H1 (cell line): Measurements from ENCODE around the gene WNT5A. TPM values are rescaled to one million over a fixed set of nuclear protein-coding genes. Genes with fewer than 3 reads are reported as not detected.
A peak's percentile ranks its signal among the peaks of the same experiment; 100 is the strongest.

Experiments used
- ASH2L ChIP-seq: fragments of 200-600, 300-600 bp; sonication (generic); IDR thresholded peaks from one replicate; pipeline ENCODE4 v1.7.1; 2017; ENCODE audit warnings: low read length
- ATF3 ChIP-seq: IDR thresholded peaks from 2 replicates; pipeline ENCODE4 v1.6.1; 2011; ENCODE audit warnings: low read depth, mild to moderate bottlenecking, low read length; ENCODE audit not compliant: insufficient read depth
- BCL11A ChIP-seq, 2 experiments: IDR thresholded peaks; one replicate each; pipeline ENCODE4 v1.6.1; 2011; ENCODE audit warnings: low read depth in 2 of 2, low read length in 2 of 2, mild to moderate bottlenecking in 2 of 2
- BRCA1 ChIP-seq: IDR thresholded peaks from 2 replicates; pipeline ENCODE4 v1.6.1; 2012; ENCODE audit warnings: low read depth, low read length, improper control_type of control experiment
- CBX8 ChIP-seq: fragments of 300-800, 300-1000 bp; sonication (generic); IDR thresholded peaks from 2 replicates; pipeline ENCODE4 v1.7.1; 2016; ENCODE audit warnings: low read depth, low read length, borderline replicate concordance
- CEBPB ChIP-seq: IDR thresholded peaks from 2 replicates; pipeline ENCODE4 v1.6.1; 2012; ENCODE audit warnings: low read depth, low read length
- EZH2 ChIP-seq: fragments of 200-600 bp; sonication (generic); IDR thresholded peaks from 2 replicates; pipeline ENCODE4 v1.7.1; 2012; ENCODE audit warnings: low read depth, mild to moderate bottlenecking, moderate library complexity, low read length, inconsistent platforms; ENCODE audit not compliant: severe bottlenecking
- JUN ChIP-seq: IDR thresholded peaks from 2 replicates; pipeline ENCODE4 v1.6.1; 2011; ENCODE audit warnings: low read depth, mild to moderate bottlenecking, improper control_type of control experiment, low read length
- KDM4A ChIP-seq: IDR thresholded peaks from one replicate; pipeline ENCODE4 v1.7.1; 2012; ENCODE audit warnings: low read depth, mild to moderate bottlenecking, moderate library complexity, low read length, inconsistent platforms; ENCODE audit not compliant: severe bottlenecking
- PHF8 ChIP-seq: fragments of 200-600 bp; sonication (generic); conservative IDR thresholded peaks from 2 replicates; pipeline ENCODE4 v1.7.1; 2012; ENCODE audit warnings: low read depth, mild to moderate bottlenecking, inconsistent platforms, low read length, moderate library complexity
- POLR2A ChIP-seq, 2 experiments: IDR thresholded peaks; 1 replicate in 1 of 2; 2 replicates in 1 of 2; pipeline ENCODE4 v1.6.1; 2011; ENCODE audit warnings: low read depth in 2 of 2, low read length in 2 of 2, mild to moderate bottlenecking in 2 of 2; ENCODE audit errors: control extremely low read depth in 1 of 2
- POLR2AphosphoS5 ChIP-seq: IDR thresholded peaks from 2 replicates; pipeline ENCODE4 v1.6.1; 2011; ENCODE audit warnings: low read depth, low read length
- RAD21 ChIP-seq, 2 experiments: IDR thresholded peaks in 1 of 2; conservative IDR thresholded peaks in 1 of 2; 2 replicates each; pipeline ENCODE4 v1.6.1; 2011; ENCODE audit warnings: low read depth in 2 of 2, low read length in 2 of 2, improper control_type of control experiment in 1 of 2, inconsistent platforms in 1 of 2, mild to moderate bottlenecking in 1 of 2, moderate library complexity in 1 of 2
- RBBP5 ChIP-seq: IDR thresholded peaks from 2 replicates; pipeline ENCODE4 v1.7.1; 2012; ENCODE audit warnings: low read depth, mild to moderate bottlenecking, inconsistent platforms, low read length, moderate library complexity, borderline replicate concordance
- RNF2 ChIP-seq: fragments of 200-900, 300-1000 bp; sonication (generic); IDR thresholded peaks from 2 replicates; pipeline ENCODE4 v1.7.1; 2016; ENCODE audit warnings: borderline replicate concordance, low read depth, mild to moderate bottlenecking, antibody characterized with exemption, low read length; ENCODE audit not compliant: poor library complexity, severe bottlenecking; ENCODE audit errors: missing control alignments
- SAP30 ChIP-seq: fragments of 300-600 bp; sonication (generic); IDR thresholded peaks from 2 replicates; pipeline ENCODE4 v1.7.1; 2012; ENCODE audit warnings: low read length, moderate library complexity, mild to moderate bottlenecking, inconsistent platforms; ENCODE audit not compliant: insufficient read depth, insufficient replicate concordance
- SIX5 ChIP-seq: IDR thresholded peaks from 2 replicates; pipeline ENCODE4 v1.6.1; 2011; ENCODE audit warnings: mild to moderate bottlenecking, low read depth, low read length
- SUZ12 ChIP-seq: fragments of 200-600 bp; sonication (generic); IDR thresholded peaks from 2 replicates; pipeline ENCODE4 v1.6.1; 2012; ENCODE audit warnings: mild to moderate bottlenecking, inconsistent platforms, low read length, moderate library complexity, mixed read lengths
- TAF1 ChIP-seq: IDR thresholded peaks from 2 replicates; pipeline ENCODE4 v1.6.1; 2011; ENCODE audit warnings: mild to moderate bottlenecking, low read depth, low read length
- TAF7 ChIP-seq: optimal IDR thresholded peaks from 2 replicates; pipeline ENCODE3; 2011; ENCODE audit warnings: low read depth, mild to moderate bottlenecking, inconsistent platforms, low read length, moderate library complexity, borderline replicate concordance
- TBP ChIP-seq: IDR thresholded peaks from 2 replicates; pipeline ENCODE4 v1.6.1; 2011; ENCODE audit warnings: low read depth, low read length, improper control_type of control experiment
- TEAD4 ChIP-seq: IDR thresholded peaks from 2 replicates; pipeline ENCODE4 v1.6.1; 2012; ENCODE audit warnings: low read depth, low read length, inconsistent platforms, mixed read lengths
- USF2 ChIP-seq: IDR thresholded peaks from 2 replicates; pipeline ENCODE4 v1.6.1; 2011; ENCODE audit warnings: low read length, improper control_type of control experiment
- polyA plus RNA-seq, 7 experiments: library from polyadenylated mRNA; depleted of rRNA in 3 of 7; stranded (reverse) in 5 of 7; unstranded in 2 of 7; fragments of >200 nt in 5 of 7; fragments of 200-250 nt in 2 of 7; gene quantifications; 1 replicate in 5 of 7; 2 replicates in 1 of 7; 4 replicates in 1 of 7; pipeline versions ENCODE4 v1.2.1 to v1.2.3, GENCODE V29; 2011 to 2013; ENCODE audit warnings: missing spikeins in 2 of 7, mixed read lengths in 2 of 7
- total RNA-seq: library from RNA; stranded (reverse); fragmentation: NEBNext Ultra II Directional; extraction: Animal tissue kit (Norgen Biotek cat#: 25700); gene quantifications from 2 replicates; pipeline ENCODE4 v1.2.1, GENCODE V29; 2021

Gene WNT5A
- total and polyA plus RNA-seq, 2 of the 8 experiments (the other 6 are each of a cell fraction or from before 2014, with no cell fraction given): 3.9 to 5.6 TPM

- peak; percentile 46 for TF ChIP-seq KDM4A
- TF ChIP-seq USF2: no peak
- TF ChIP-seq SUZ12: peak; percentile 15; the same call in 1 of the 2 replicates
- TF ChIP-seq ASH2L: peak; percentile 61
- TF ChIP-seq TAF7: no peak
- TF ChIP-seq POLR2AphosphoS5: no peak
- no peak for TF ChIP-seq RNF2
- no peak for TF ChIP-seq BCL11A (IDR thresholded peaks at IDR 0.05; ENCODE audit: low read depth in 2 of 2, low read length in 2 of 2)
- TF ChIP-seq ATF3: no peak
- TF ChIP-seq CBX8: no peak
- no peak for TF ChIP-seq BRCA1
- no peak for TF ChIP-seq RAD21 (IDR thresholded peaks at IDR 0.05 in 1 of 2, conservative IDR thresholded peaks at IDR 0.05 in 1 of 2; ENCODE audit: low read depth in 2 of 2, low read length in 2 of 2)
- no peak for TF ChIP-seq TEAD4
- no peak for TF ChIP-seq TBP
- no peak for TF ChIP-seq CEBPB
- no peak for TF ChIP-seq EZH2
- no peak for TF ChIP-seq SAP30
- TF ChIP-seq SIX5: no peak
- TF ChIP-seq POLR2A (IDR thresholded peaks at IDR 0.05; ENCODE audit: control extremely low read depth in 1 of 2, low read depth in 2 of 2, low read length in 2 of 2): no peak
- TF ChIP-seq PHF8: no peak
- TF ChIP-seq TAF1: no peak
- no peak for TF ChIP-seq RBBP5
- TF ChIP-seq JUN: no peak
These were observed 1.4 kb upstream of the WNT5A start (continued) for GRCh38 chr3:55488398-55489055.
